Measurements from ENCODE around the gene HOXC13.

GRCh38 chr12:53932915-53933314, 5.7 kb upstream of the HOXC13 start:
- TF ChIP-seq POLR2A (IDR thresholded peaks at IDR 0.05) (no peak), CTCF (IDR thresholded peaks at IDR 0.05) (no peak)

Data from testis (tissue), 2 donors.